ENCODE measurements around the gene PHF23. TPM values are rescaled to one million over a fixed set of nuclear protein-coding genes. Genes with fewer than 3 reads are reported as not detected.

PHF23 gene
- total and polyA plus RNA-seq, 9 of the 15 experiments (the other 6 are each of a cell fraction or from before 2014, with no cell fraction given) = 7.4 to 87.5 (median 33.7) TPM

- TF ChIP-seq MTA2 (IDR thresholded peaks at IDR 0.05; ENCODE audit: low read depth) = no peak
- TF ChIP-seq ASH1L (IDR thresholded peaks at IDR 0.05; ENCODE audit: borderline replicate concordance, low read depth, partially characterized antibody) = peak; percentile 29
- TF ChIP-seq NR2F6 (CRISPR knock-in tag; IDR thresholded peaks at IDR 0.05) = 0 out of 2 replicates have a peak, but pooled peaks have one; percentile 63
- TF ChIP-seq SLC30A9 (CRISPR knock-in tag; IDR thresholded peaks at IDR 0.05) = no peak
- peak; percentile 78 for TF ChIP-seq EGR1 (conservative IDR thresholded peaks at IDR 0.05)
- TF ChIP-seq MECOM (CRISPR knock-in tag; IDR thresholded peaks at IDR 0.05) = 0 out of 2 replicates have a peak, but pooled peaks have one; percentile 15
- TF ChIP-seq HOMEZ (CRISPR knock-in tag; IDR thresholded peaks at IDR 0.05) = no peak
- TF ChIP-seq MAFF (IDR thresholded peaks at IDR 0.05; ENCODE audit: low read length) = no peak
- TF ChIP-seq FOS (IDR thresholded peaks at IDR 0.05; ENCODE audit: extremely low read depth, insufficient read length) = no peak
- peak; percentile 77 for TF ChIP-seq BCOR (IDR thresholded peaks at IDR 0.05)
- TF ChIP-seq DLX4 (CRISPR knock-in tag; IDR thresholded peaks at IDR 0.05) = no peak
- TF ChIP-seq MTA1 (IDR thresholded peaks at IDR 0.05; ENCODE audit: borderline replicate concordance) = 0 out of 2 replicates have a peak, but pooled peaks have one; percentile 53
- no peak for TF ChIP-seq XRCC5 (IDR thresholded peaks at IDR 0.05; ENCODE audit: low read depth, low read length)
- TF ChIP-seq ZBTB2 (IDR thresholded peaks at IDR 0.05) = peak; percentile 59; the same call in 1 of the 2 replicates
- TF ChIP-seq RREB1 (CRISPR knock-in tag; IDR thresholded peaks at IDR 0.05) = no peak
- TF ChIP-seq NKRF (IDR thresholded peaks at IDR 0.05; ENCODE audit: borderline replicate concordance) = peak; percentile 96
- peak; percentile 87 for TF ChIP-seq SP1 (CRISPR knock-in tag; IDR thresholded peaks at IDR 0.05)
These were observed 3.6 kb upstream of the PHF23 start (continued) for GRCh38 chr17:7242717-7243452.

Data from K562 (cell line).